Astrocyte of the cerebellum (primary cell): ENCODE results near the gene CLSTN2.

Source experiments
- DNase-seq: peaks from one replicate; pipeline ENCODE4 v3.0.0-alpha.2; 2011; ENCODE audit warnings: low read depth
- H3K4me3 ChIP-seq: 2 replicates; pipeline ENCODE4 v1.5.1; 2011; ENCODE audit warnings: mild to moderate bottlenecking, low read depth, low read length, moderate library complexity
- CTCF ChIP-seq: IDR thresholded peaks from 2 replicates; pipeline ENCODE4 v1.5.1; 2012; ENCODE audit warnings: low read length, low read depth, moderate library complexity, mild to moderate bottlenecking; ENCODE audit errors: missing control alignments
- in situ Hi-C: cut with HindIII; loops from 2 replicates; pipeline ENCODE4 v1.10.0; 2017; ENCODE audit warnings: low sequenced_read_pairs

CLSTN2 gene

GRCh38 chr3:140163159-140163763 is 228.3 kb downstream of the CLSTN2 start:
- DNase-seq, result no peak
- no peak for TF ChIP-seq CTCF
- no peak overlapping the region for H3K4me3 ChIP-seq
- in situ Hi-C loops, result no loop called here

GRCh38 chr3:140164156-140164555 is 229.2 kb downstream of the CLSTN2 start:
- no peak for TF ChIP-seq CTCF
- in situ Hi-C loops, result no loop called here
- no peak for DNase-seq
- H3K4me3 ChIP-seq, result no peak overlapping the region

GRCh38 chr3:140164922-140165590 is 230.1 kb downstream of the CLSTN2 start:
- DNase-seq, result no peak
- in situ Hi-C loops, result no loop called here
- TF ChIP-seq CTCF, result no peak
- H3K4me3 ChIP-seq, result no peak overlapping the region

GRCh38 chr3:140165781-140166180 is 230.8 kb downstream of the CLSTN2 start:
- DNase-seq, result no peak
- in situ Hi-C loops, result no loop called here
- H3K4me3 ChIP-seq, result no peak overlapping the region
- no peak for TF ChIP-seq CTCF

GRCh38 chr3:140166861-140167599 is 232.0 kb downstream of the CLSTN2 start:
- in situ Hi-C loops, result no loop called here
- H3K4me3 ChIP-seq, result no peak overlapping the region
- peak; percentile 33 for DNase-seq
- no peak for TF ChIP-seq CTCF

- DNase-seq, result no peak
- in situ Hi-C loops, result no loop called here
- TF ChIP-seq CTCF, result no peak
- no peak overlapping the region for H3K4me3 ChIP-seq
Observed at GRCh38 chr3:140167600-140168281, 232.8 kb downstream of the CLSTN2 start.
